Hepatocyte (in vitro differentiated cells): Measurements from ENCODE around the gene TRABD. TPM values are rescaled to one million over a fixed set of nuclear protein-coding genes. Genes with fewer than 3 reads are reported as not detected.

ENCODE experiments used
- DNase-seq: peaks from one replicate; pipeline ENCODE4 v3.0.0-alpha.2; 2016; ENCODE audit warnings: low spot score
- H2AFZ ChIP-seq: fragments of 200-600 bp; sonication (generic); 2 replicates; pipeline ENCODE4 v1.6.0; 2016; ENCODE audit warnings: antibody characterized with exemption, mild to moderate bottlenecking
- H3K27ac ChIP-seq: fragments of 200-600 bp; sonication (generic); 2 replicates; pipeline ENCODE4 v1.5.1; 2016; ENCODE audit warnings: mild to moderate bottlenecking
- H3K27me3 ChIP-seq: fragments of 200-600 bp; sonication (generic); 2 replicates; pipeline ENCODE4 v1.6.1; 2016
- H3K36me3 ChIP-seq: fragments of 200-600 bp; sonication (generic); replicated peaks from 2 replicates; pipeline ENCODE4 v1.5.1; 2016; ENCODE audit warnings: low read depth; ENCODE audit not compliant: insufficient read depth
- H3K4me1 ChIP-seq: fragments of 200-600 bp; sonication (generic); 2 replicates; pipeline ENCODE4 v1.5.1; 2016; ENCODE audit warnings: mild to moderate bottlenecking, moderate library complexity; ENCODE audit not compliant: insufficient read depth
- H3K4me2 ChIP-seq: fragments of 200-600 bp; sonication (generic); 2 replicates; pipeline ENCODE4 v1.6.0; 2016
- H3K4me3 ChIP-seq: fragments of 200-600 bp; sonication (generic); 2 replicates; pipeline ENCODE4 v1.5.1; 2016; ENCODE audit warnings: mild to moderate bottlenecking
- H3K79me2 ChIP-seq: fragments of 200-600 bp; sonication (generic); 2 replicates; pipeline ENCODE4 v1.6.0; 2017; ENCODE audit warnings: mild to moderate bottlenecking
- H3K9me2 ChIP-seq: fragments of 200-600 bp; sonication (generic); replicated peaks from 2 replicates; pipeline ENCODE4 v1.6.0; 2017; ENCODE audit warnings: mild to moderate bottlenecking; ENCODE audit not compliant: insufficient read depth
- H3K9me3 ChIP-seq: fragments of 200-600 bp; sonication (generic); 2 replicates; pipeline ENCODE4 v1.5.1; 2016; ENCODE audit warnings: low read depth, mild to moderate bottlenecking
- H4K20me1 ChIP-seq: fragments of 200-600 bp; sonication (generic); 2 replicates; pipeline ENCODE4 v1.6.0; 2016; ENCODE audit warnings: mild to moderate bottlenecking; ENCODE audit not compliant: insufficient read depth, poor library complexity, severe bottlenecking
- CTCF ChIP-seq: fragments of 200-600 bp; sonication (generic); IDR thresholded peaks from 2 replicates; pipeline ENCODE4 v1.5.1; 2016; ENCODE audit warnings: antibody characterized with exemption, mild to moderate bottlenecking; ENCODE audit not compliant: poor library complexity
- EZH2 ChIP-seq: fragments of 200-600 bp; sonication (generic); IDR thresholded peaks from 2 replicates; pipeline ENCODE4 v1.6.1; 2016; ENCODE audit warnings: antibody characterized with exemption, mild to moderate bottlenecking, borderline replicate concordance
- EZH2phosphoT487 ChIP-seq: fragments of 200-600 bp; sonication (generic); IDR thresholded peaks from one replicate; pipeline ENCODE4 v1.6.1; 2018; ENCODE audit warnings: antibody characterized with exemption, mild to moderate bottlenecking, low read depth, moderate library complexity; ENCODE audit not compliant: unreplicated experiment, severe bottlenecking
- WGBS: methylation state at CpG from one replicate; pipeline ENCODE4 v1.1.6; 2016; ENCODE audit warnings: low lambda C conversion rate; ENCODE audit errors: missing lambda C conversion rate; 5-methylcytosine and 5-hydroxymethylcytosine counted together
- polyA plus RNA-seq: library from polyadenylated mRNA; unstranded; fragments of >200 nt; fragmentation: Nextera tagmentation; extraction: Ambion mirVana; gene quantifications from 2 replicates; pipeline ENCODE4 v1.2.1, GENCODE V29; 2016
- total RNA-seq: library from RNA; depleted of rRNA; stranded (reverse); fragments of >200 nt; gene quantifications from 2 replicates; pipeline ENCODE4 v1.2.3, GENCODE V29; 2014

Gene TRABD
- total and polyA plus RNA-seq, 2 experiments from 2014 or later = 25.9 to 62.3 TPM

- no peak overlapping the region for H3K4me2 ChIP-seq
- H3K79me2 ChIP-seq = peaks cover 54% of the 10 kb centered on the region
- H3K4me3 ChIP-seq = no peak overlapping the region
- no peaks in the 10 kb centered on the region for H3K27me3 ChIP-seq
- H3K9me3 ChIP-seq = no peaks in the 10 kb centered on the region
- DNase-seq = no peak
- no peak overlapping the region for H2AFZ ChIP-seq
- no peaks in the 10 kb centered on the region for H3K4me1 ChIP-seq
- no peak overlapping the region for H3K27ac ChIP-seq
- peaks cover 28% of the 10 kb centered on the region for H4K20me1 ChIP-seq
- no peaks in the 10 kb centered on the region for H3K9me2 ChIP-seq
- H3K36me3 ChIP-seq = no peaks in the 10 kb centered on the region
- WGBS = 97% methylated on average over 30 of the region's 32 CpGs
- TF ChIP-seq EZH2 (no peak), EZH2phosphoT487 (no peak), CTCF (no peak)
Observed at GRCh38 chr22:50210378-50211139, 24.8 kb downstream of the TRABD start.

- Histone ChIP-seq H3K9me3 (no peaks in the 10 kb centered on the region), H3K9me2 (no peaks in the 10 kb centered on the region), H3K4me1 (no peaks in the 10 kb centered on the region), H4K20me1 (peaks cover 28% of the 10 kb centered on the region), H3K36me3 (no peaks in the 10 kb centered on the region), H3K4me3 (no peak overlapping the region), H3K27ac (no peak overlapping the region), H3K27me3 (no peaks in the 10 kb centered on the region), H3K79me2 (peaks cover 50% of the 10 kb centered on the region), H3K4me2 (no peak overlapping the region), H2AFZ (no peak overlapping the region)
- no peak for TF ChIP-seq EZH2phosphoT487
- 96% methylated on average over 14 of the region's 14 CpGs for WGBS
- no peak for DNase-seq
Observed at GRCh38 chr22:50211147-50211546, 25.4 kb downstream of the TRABD start.

- Histone ChIP-seq H3K4me1 (no peaks in the 10 kb centered on the region), H3K9me3 (no peaks in the 10 kb centered on the region), H2AFZ (no peak overlapping the region), H3K79me2 (peaks cover 43% of the 10 kb centered on the region), H3K27ac (no peak overlapping the region), H3K27me3 (no peaks in the 10 kb centered on the region), H3K9me2 (no peaks in the 10 kb centered on the region), H4K20me1 (peaks cover 28% of the 10 kb centered on the region), H3K36me3 (no peaks in the 10 kb centered on the region), H3K4me3 (no peak overlapping the region), H3K4me2 (no peak overlapping the region)
- no peak for DNase-seq
- WGBS = 97% methylated on average over 9 of the region's 9 CpGs
- TF ChIP-seq CTCF (no peak), EZH2phosphoT487 (no peak), EZH2 (no peak)
Observed at GRCh38 chr22:50213263-50213662, 27.6 kb downstream of the TRABD start.

GRCh38 chr22:50215297-50216054, 29.8 kb downstream of the TRABD start:
- Histone ChIP-seq H3K4me1 (no peaks in the 10 kb centered on the region), H3K36me3 (no peaks in the 10 kb centered on the region), H2AFZ (no peak overlapping the region), H3K9me3 (no peaks in the 10 kb centered on the region), H3K27me3 (no peaks in the 10 kb centered on the region), H4K20me1 (peaks cover 20% of the 10 kb centered on the region), H3K79me2 (peaks cover 34% of the 10 kb centered on the region), H3K9me2 (no peaks in the 10 kb centered on the region), H3K4me3 (no peak overlapping the region), H3K27ac (no peak overlapping the region), H3K4me2 (no peak overlapping the region)
- 96% methylated on average over 14 of the region's 17 CpGs for WGBS
- no peak for TF ChIP-seq EZH2phosphoT487
- DNase-seq = no peak
